Stimulated activated CD8-positive, alpha-beta memory T cell treated with anti-CD3 and anti-CD28 coated beads, Interleukin-4, amount 100 ng/mL, for 4 hours (primary cell): ENCODE data around the gene ARF3.

ENCODE experiments used
- DNase-seq, 2 donors: peaks; one replicate each; pipeline ENCODE4 v3.0.0-alpha.2; 2020; ENCODE audit warnings: low read depth in 2 of 2, low spot score in 1 of 2

The ARF3 gene

DNA sequence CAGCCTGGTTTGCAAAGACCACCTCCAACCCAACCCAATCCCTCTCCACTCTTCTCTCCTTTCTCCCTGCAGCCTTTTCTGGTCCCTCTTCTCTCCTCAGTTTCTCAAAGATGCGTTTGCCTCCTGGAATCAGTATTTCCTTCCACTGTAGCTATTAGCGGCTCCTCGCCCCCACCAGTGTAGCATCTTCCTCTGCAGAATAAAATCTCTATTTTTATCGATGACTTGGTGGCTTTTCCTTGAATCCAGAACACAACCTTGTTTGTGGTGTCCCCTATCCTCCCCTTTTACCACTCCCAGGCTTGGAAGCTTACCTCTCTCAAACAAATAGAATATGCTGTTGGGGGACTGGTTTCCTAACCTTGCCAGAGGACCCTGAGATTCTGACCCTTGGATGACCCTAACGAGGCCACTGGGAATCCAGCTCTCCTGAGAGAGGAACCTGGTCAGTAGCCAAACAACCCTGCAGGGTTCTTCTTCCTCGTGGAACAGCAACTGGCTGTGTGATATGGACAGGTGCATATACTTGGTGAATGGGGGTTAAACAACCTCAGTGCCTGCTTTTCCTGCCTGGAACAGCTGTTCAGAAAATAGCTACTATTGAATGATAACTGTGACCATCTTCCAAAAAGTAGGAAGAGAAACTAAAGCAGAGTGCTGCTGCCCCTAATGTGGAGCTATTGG is 25.3 kb upstream of the ARF3 start:
- DNase-seq = no peak

- no peak for DNase-seq
Observed at GRCh38 chr12:48981757-48982157, 24.5 kb upstream of the ARF3 start.

DNA sequence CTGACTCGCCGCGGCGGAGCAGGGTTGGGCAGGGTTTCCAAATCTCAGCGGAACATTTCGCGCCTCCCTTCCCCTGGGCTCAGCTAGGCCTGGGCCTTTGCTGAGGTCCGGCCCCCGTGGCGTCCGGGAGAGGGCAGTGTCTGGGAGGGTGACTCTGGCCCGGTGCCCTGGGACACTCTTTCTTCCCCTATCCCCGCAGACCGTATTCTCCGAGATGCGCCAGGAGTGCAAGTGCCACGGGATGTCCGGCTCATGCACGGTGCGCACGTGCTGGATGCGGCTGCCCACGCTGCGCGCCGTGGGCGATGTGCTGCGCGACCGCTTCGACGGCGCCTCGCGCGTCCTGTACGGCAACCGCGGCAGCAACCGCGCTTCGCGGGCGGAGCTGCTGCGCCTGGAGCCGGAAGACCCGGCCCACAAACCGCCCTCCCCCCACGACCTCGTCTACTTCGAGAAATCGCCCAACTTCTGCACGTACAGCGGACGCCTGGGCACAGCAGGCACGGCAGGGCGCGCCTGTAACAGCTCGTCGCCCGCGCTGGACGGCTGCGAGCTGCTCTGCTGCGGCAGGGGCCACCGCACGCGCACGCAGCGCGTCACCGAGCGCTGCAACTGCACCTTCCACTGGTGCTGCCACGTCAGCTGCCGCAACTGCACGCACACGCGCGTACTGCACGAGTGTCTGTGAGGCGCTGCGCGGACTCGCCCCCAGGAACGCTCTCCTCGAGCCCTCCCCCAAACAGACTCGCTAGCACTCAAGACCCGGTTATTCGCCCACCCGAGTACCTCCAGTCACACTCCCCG is 23.9 kb upstream of the ARF3 start:
- no peak for DNase-seq

- no peak for DNase-seq
Observed at GRCh38 chr12:48980389-48980952, 23.2 kb upstream of the ARF3 start.

GRCh38 chr12:48979602-48980388 is 22.5 kb upstream of the ARF3 start:
- no peak for DNase-seq

- DNase-seq = no peak
Observed at GRCh38 chr12:48978741-48979601, 21.7 kb upstream of the ARF3 start.

DNA sequence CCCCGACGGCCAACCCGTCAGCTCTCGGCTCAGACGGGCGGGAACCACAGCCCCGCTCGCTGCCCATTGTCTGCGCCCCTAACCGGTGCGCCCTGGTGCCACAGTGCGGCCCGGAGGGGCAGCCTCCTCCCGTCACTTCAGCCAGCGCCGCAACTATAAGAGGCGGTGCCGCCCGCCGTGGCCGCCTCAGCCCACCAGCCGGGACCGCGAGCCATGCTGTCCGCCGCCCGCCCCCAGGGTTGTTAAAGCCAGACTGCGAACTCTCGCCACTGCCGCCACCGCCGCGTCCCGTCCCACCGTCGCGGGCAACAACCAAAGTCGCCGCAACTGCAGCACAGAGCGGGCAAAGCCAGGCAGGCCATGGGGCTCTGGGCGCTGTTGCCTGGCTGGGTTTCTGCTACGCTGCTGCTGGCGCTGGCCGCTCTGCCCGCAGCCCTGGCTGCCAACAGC is 21.0 kb upstream of the ARF3 start, which contains the start of gene WNT1:
Gene WNT1 (plus strand): TSS at position 32 of the 450 bp plus-strand sequence. CDS start 329 bp downstream, at position 361.
- no peak for DNase-seq

DNA sequence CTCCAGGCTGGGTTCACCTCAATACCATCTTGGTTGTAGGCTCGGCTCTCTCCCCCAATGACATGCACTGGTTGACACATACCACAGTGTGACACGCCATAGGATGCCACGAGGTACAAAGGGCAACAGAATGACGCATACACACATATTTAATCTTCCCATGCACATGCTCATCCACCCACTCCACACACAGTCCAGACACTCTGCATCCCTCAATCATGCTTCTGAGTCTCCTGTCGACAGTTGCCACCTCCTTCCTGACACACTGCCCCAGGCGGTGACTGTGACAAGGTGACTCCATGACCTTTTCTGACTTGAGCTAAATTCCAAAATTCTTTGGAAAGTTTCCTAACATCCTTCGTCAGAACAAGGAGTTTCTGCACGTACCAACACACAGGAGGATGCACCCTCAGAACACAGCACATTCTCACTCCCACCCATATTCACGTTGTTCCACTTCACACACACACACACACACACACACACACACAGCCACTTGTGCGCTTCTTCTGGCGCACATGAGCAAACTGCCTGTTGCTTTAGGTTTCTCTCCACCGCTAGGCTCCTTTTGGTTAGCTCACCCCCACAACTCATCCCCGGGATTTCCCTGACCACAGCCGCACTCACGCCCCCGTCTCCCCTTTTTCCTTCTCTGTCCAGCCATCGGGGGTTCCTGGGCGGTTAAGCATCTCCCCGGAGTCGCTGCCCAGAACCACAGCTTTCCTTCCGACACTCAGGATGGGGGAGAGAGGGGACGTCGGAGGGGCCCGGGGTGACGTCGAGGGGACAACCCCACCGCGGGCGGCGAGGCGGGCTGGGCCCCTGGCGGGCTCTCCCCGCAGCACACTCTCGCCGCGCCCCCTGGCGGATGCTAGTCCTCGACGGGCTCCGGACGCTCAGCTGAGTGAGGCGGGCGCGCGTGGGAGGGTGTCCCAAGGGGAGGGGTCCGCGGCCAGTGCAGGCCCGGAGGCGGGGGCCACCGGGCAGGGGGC is 20.3 kb upstream of the ARF3 start:
- DNase-seq = peak; percentile 59 to 69

DNA sequence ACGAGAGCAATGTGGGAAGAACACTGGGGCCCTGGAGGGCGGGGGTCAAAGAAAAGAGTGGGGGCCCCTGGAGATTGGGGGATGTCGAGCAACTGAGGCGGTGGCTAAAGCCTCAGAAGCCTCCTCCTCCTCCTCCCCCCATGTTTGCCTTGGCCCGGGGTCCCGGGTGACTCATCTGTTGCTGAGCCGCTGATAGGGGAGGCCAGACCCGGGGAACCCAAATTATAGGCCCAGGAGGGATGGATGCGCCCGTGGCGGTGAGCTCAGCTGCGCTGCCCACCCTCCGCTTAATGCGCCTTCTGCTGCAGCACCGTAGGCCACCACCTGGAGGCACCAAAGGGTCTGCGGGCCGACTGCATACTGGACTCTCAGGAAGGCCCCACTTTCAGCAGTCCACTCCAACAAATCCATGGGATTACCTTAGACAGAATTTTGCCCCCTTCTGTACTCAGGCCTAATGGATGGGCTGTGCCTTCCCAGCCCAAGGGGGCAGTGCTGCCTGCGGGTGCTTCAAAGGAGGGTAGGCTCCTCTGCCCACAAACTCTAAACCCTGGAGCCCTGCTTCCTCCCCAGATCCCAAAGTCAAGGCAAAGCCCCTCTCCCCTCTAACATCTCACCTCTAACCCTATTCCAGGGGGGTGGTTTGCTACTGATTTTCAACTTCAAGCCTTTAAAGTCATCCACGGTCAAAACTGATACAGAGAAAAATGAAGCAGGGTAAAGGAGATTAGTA is 16.8 kb upstream of the ARF3 start:
- DNase-seq = no peak

DNA sequence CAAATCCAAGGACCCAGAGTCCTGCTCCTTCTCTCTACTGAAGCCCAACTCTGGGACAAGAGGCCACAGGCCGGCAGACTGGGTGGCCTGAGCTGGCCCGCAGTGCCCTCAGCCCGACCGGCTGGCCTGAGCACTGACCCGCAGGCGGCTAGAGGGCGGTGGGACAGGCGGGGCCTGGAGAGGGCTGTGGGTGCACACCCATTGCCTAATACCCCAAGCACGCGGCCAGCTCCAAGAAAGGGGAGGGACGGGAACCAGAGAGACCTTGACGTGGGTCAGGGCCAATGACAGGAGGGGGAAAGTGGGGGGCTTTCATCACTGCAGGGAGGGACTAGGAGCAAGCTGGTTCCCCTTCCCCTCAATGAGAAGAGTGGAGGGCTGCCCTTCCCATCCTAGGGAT is 16.2 kb upstream of the ARF3 start:
- DNase-seq = no peak

DNA sequence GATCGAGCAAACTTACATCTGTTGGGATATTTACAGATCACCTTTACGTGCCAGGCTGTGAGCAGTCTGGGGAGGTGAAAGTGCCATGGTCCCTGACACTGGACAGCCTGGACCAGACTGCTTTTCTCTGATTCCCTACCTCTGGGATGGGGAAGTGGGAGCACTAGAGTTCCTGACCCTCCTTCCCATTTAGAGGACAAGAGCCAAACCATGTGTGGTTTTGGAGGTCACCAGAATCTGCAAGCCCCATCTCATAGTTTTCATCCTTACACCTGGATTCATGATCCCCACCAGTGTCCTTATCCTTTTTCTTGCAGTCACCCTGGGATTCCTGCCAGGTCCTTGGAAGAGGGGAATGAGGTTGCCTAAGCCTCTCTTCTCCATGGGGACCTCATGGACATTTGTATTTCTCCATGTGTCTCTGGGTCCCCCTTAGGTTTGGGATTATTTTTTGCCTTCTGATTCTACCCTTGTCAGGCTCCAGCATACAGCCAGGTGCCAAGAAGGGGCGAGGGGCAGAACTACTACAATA is 15.7 kb upstream of the ARF3 start:
- DNase-seq = no peak

GRCh38 chr12:48972213-48972951 is 15.1 kb upstream of the ARF3 start:
- DNase-seq = no peak

DNA sequence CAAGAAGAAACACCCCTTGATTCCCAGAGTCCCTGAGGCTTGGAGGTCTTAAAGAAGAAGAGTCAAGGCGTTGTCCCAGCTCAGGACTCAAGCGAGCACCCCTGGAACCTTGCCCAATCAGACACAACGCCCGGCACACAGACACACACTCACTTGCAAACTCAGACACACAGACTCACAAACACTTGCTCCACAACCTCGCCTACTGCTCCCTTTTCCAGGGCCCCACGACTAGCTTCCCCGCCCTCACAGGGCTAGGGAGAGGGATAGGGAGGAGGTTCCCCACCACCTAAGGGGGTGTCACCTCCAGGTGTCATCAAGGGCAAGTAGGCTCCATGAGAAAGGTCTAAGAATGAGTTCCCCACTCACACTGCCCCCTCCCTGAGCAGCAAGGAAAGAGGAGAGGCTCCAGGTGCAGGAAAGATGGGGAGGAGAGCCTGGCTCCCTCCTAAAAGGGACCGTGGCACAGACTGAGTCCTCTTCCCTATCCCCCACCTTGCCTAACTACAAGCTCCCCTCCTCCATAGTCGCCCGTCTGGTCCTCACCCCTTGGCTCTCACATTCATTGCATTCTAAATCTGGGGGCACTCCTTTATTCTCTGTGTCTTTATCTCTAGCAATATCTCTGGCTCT is 13.5 kb upstream of the ARF3 start:
- no peak for DNase-seq

- DNase-seq = no peak
Observed at GRCh38 chr12:48969833-48970701, 12.8 kb upstream of the ARF3 start.

- no peak for DNase-seq
Observed at GRCh38 chr12:48969160-48969771, 12.0 kb upstream of the ARF3 start.

GRCh38 chr12:48968467-48968866 is 11.2 kb upstream of the ARF3 start:
- no peak for DNase-seq
